Activated naive CD8-positive, alpha-beta T cell treated with anti-CD3 and anti-CD28 coated beads, Interleukin-2, amount 50 U/mL, for 16 hours (primary cell): ENCODE measurements around the gene S100A2.

Experiments used
- DNase-seq: peaks from one replicate; pipeline ENCODE4 v3.0.0-alpha.2; 2020; ENCODE audit warnings: low read depth, low spot score

S100A2 gene

GRCh38 chr1:153545067-153546055, 20.3 kb downstream of the S100A2 start, which contains the start of gene S100A4:
Gene S100A4 (minus strand): TSS chr1:153545806. CDS start chr1:153544794, 1,012 bp downstream.
- peak; percentile 82 for DNase-seq

- DNase-seq = no peak
Measured at GRCh38 chr1:153544453-153545066, 21.1 kb downstream of the S100A2 start.

GRCh38 chr1:153543736-153544135, 21.9 kb downstream of the S100A2 start:
- DNase-seq = no peak

GRCh38 chr1:153542956-153543711, 22.5 kb downstream of the S100A2 start:
- no peak for DNase-seq

GRCh38 chr1:153541641-153542590, 23.7 kb downstream of the S100A2 start:
- DNase-seq = no peak

- no peak for DNase-seq
Measured at GRCh38 chr1:153540394-153541361, 25.0 kb downstream of the S100A2 start, which contains the start of gene S100A5. Gene S100A5 (minus strand): TSS chr1:153540934. CDS start chr1:153540191, 743 bp downstream.

GRCh38 chr1:153539395-153540093, 26.1 kb downstream of the S100A2 start:
- no peak for DNase-seq

GRCh38 chr1:153538315-153538821, 27.3 kb downstream of the S100A2 start:
- no peak for DNase-seq

- DNase-seq = no peak
Measured at GRCh38 chr1:153537376-153537730, 28.3 kb downstream of the S100A2 start.

- DNase-seq = no peak
Measured at GRCh38 chr1:153536671-153537375, 28.8 kb downstream of the S100A2 start.

GRCh38 chr1:153536012-153536670, 29.5 kb downstream of the S100A2 start:
- DNase-seq = peak; percentile 61

- no peak for DNase-seq
Measured at GRCh38 chr1:153535242-153536011, 30.2 kb downstream of the S100A2 start, which contains the start of gene S100A6. Gene S100A6 (minus strand): TSS chr1:153535991. CDS start chr1:153535339, 652 bp downstream.

GRCh38 chr1:153534925-153535241, 30.8 kb downstream of the S100A2 start:
- no peak for DNase-seq

GRCh38 chr1:153534226-153534924, 31.3 kb downstream of the S100A2 start:
- no peak for DNase-seq

- no peak for DNase-seq
Measured at GRCh38 chr1:153533689-153534201, 31.9 kb downstream of the S100A2 start.
